Caki2 (cell line): ENCODE measurements around the gene PARD6G. TPM values are rescaled to one million over a fixed set of nuclear protein-coding genes. Genes with fewer than 3 reads are reported as not detected.

Experiments
- total RNA-seq: library from RNA; depleted of rRNA; stranded (reverse); fragments of >200 nt; shearing (Covaris generic); gene quantifications from 2 replicates; pipeline ENCODE4 v1.2.3, GENCODE V29; 2014; ENCODE audit warnings: low replicate concordance; rRNA removed

The PARD6G gene
- total RNA-seq, 1 experiment from 2014 or later = 1.3 TPM

Other genes starting within 250 kb of the PARD6G start
- gene RBFA, start 213.1 kb downstream of the PARD6G start, total RNA-seq = 8.7 and 19.9 TPM in 2 replicates
- gene ADNP2, start 138.3 kb downstream of the PARD6G start, total RNA-seq = 8.1 and 10.5 TPM in 2 replicates